HEK293 (cell line): Measurements from ENCODE around the gene PALD1.

Source experiments
- CTCF ChIA-PET: fragments of 350-600 bp; formaldehyde crosslinking; extraction: SDS; loops from one replicate; lab custom pipeline; 2021; ENCODE audit warnings: antibody characterized with exemption; lab: Yijun Ruan, JAX
- POLR2A ChIA-PET: fragments of 300-600 bp; formaldehyde crosslinking; extraction: SDS; loops from one replicate; lab custom pipeline; 2020; ENCODE audit warnings: antibody characterized with exemption, inconsistent platforms; lab: Yijun Ruan, JAX
- H3K27ac ChIP-seq: fragments of 200-500 bp; sonication (Bioruptor generic); 2 replicates; pipeline ENCODE4 v1.5.1; 2014; ENCODE audit warnings: low read depth, low read length, control low read depth, inconsistent platforms; ENCODE audit errors: extremely low read depth
- H3K36me3 ChIP-seq, 2 experiments: fragments of 200-500 bp in 1 of 2; sonication (Bioruptor generic) in 1 of 2; 1 replicate in 1 of 2; 2 replicates in 1 of 2; pipeline ENCODE4 v1.5.1; 2014 to 2017; ENCODE audit warnings: inconsistent platforms in 2 of 2, low read length in 2 of 2; ENCODE audit not compliant: control insufficient read depth in 2 of 2, insufficient read depth in 1 of 2
- H3K4me1 ChIP-seq: fragments of 200-500 bp; sonication (Bioruptor generic); 2 replicates; pipeline ENCODE4 v1.5.1; 2014; ENCODE audit warnings: mild to moderate bottlenecking, low read length, inconsistent platforms; ENCODE audit not compliant: control insufficient read depth, insufficient read depth
- H3K4me3 ChIP-seq: 2 replicates; pipeline ENCODE4 v1.5.1; 2011; ENCODE audit warnings: low read depth, mild to moderate bottlenecking, control low read depth, low read length, moderate library complexity
- H3K9me3 ChIP-seq: fragments of 200-500 bp; sonication (Bioruptor generic); 2 replicates; pipeline ENCODE4 v1.5.1; 2014; ENCODE audit warnings: low read depth, low read length, inconsistent platforms; ENCODE audit not compliant: control insufficient read depth, insufficient read depth
- GLIS1 ChIP-seq: fragments of 450-650 bp; formaldehyde crosslinking; IDR thresholded peaks from 2 replicates; pipeline ENCODE4 v1.5.1; 2016; ENCODE audit warnings: missing biosample characterization, missing genetic modification characterization
- KLF10 ChIP-seq: fragments of 450-650 bp; IDR thresholded peaks from 2 replicates; pipeline ENCODE4 v1.5.1; 2018; ENCODE audit warnings: missing biosample characterization, mild to moderate bottlenecking, missing genetic modification characterization
- REST ChIP-seq: fragments of 450-650 bp; formaldehyde crosslinking; IDR thresholded peaks from 2 replicates; pipeline ENCODE4 v1.5.1; 2016; ENCODE audit warnings: missing biosample characterization, missing genetic modification characterization
- SCRT2 ChIP-seq: fragments of 450-650 bp; formaldehyde crosslinking; IDR thresholded peaks from 2 replicates; pipeline ENCODE4 v1.5.1; 2016; ENCODE audit warnings: missing biosample characterization, missing genetic modification characterization
- YY1 ChIP-seq: fragments of 450-650 bp; formaldehyde crosslinking; IDR thresholded peaks from 2 replicates; pipeline ENCODE4 v1.5.1; 2018; ENCODE audit warnings: missing biosample characterization, missing genetic modification characterization
- ZBTB1 ChIP-seq: fragments of 450-650 bp; formaldehyde crosslinking; IDR thresholded peaks from 2 replicates; pipeline ENCODE4 v1.5.1; 2016; ENCODE audit warnings: missing biosample characterization, missing genetic modification characterization
- ZBTB17 ChIP-seq: fragments of 450-650 bp; formaldehyde crosslinking; IDR thresholded peaks from 2 replicates; pipeline ENCODE4 v1.5.1; 2016; ENCODE audit warnings: missing biosample characterization, missing genetic modification characterization
- ZNF2 ChIP-seq: fragments of 450-650 bp; formaldehyde crosslinking; IDR thresholded peaks from 2 replicates; pipeline ENCODE4 v1.5.1; 2016; ENCODE audit warnings: missing biosample characterization, missing genetic modification characterization
- ZNF335 ChIP-seq: fragments of 450-650 bp; formaldehyde crosslinking; conservative IDR thresholded peaks from 2 replicates; pipeline ENCODE4 v1.5.1; 2016; ENCODE audit warnings: missing biosample characterization, missing genetic modification characterization
- ZNF600 ChIP-seq: fragments of 450-650 bp; formaldehyde crosslinking; IDR thresholded peaks from 2 replicates; pipeline ENCODE4 v1.5.1; 2016; ENCODE audit warnings: missing biosample characterization, missing genetic modification characterization
- ZNF639 ChIP-seq: fragments of 450-650 bp; formaldehyde crosslinking; IDR thresholded peaks from 2 replicates; pipeline ENCODE4 v1.5.1; 2016; ENCODE audit warnings: missing biosample characterization, missing genetic modification characterization
- ZNF76 ChIP-seq: fragments of 450-650 bp; formaldehyde crosslinking; IDR thresholded peaks from 2 replicates; pipeline ENCODE4; 2016; ENCODE audit warnings: low read depth, missing biosample characterization, missing genetic modification characterization, borderline replicate concordance
- ZNF776 ChIP-seq: fragments of 450-650 bp; formaldehyde crosslinking; IDR thresholded peaks from 2 replicates; pipeline ENCODE4 v1.5.0; 2017; ENCODE audit warnings: missing biosample characterization, missing genetic modification characterization, borderline replicate concordance
- ZNF837 ChIP-seq: fragments of 450-650 bp; formaldehyde crosslinking; IDR thresholded peaks from 2 replicates; pipeline ENCODE4 v1.5.1; 2016; ENCODE audit warnings: missing biosample characterization, missing genetic modification characterization
- TF ChIP-seq, protein P1 (sequence below): fragments of 450-650 bp; formaldehyde crosslinking; IDR thresholded peaks from 2 replicates; pipeline ENCODE4 v1.5.1; 2016; ENCODE audit warnings: missing biosample characterization, missing genetic modification characterization

Gene PALD1

DNA sequence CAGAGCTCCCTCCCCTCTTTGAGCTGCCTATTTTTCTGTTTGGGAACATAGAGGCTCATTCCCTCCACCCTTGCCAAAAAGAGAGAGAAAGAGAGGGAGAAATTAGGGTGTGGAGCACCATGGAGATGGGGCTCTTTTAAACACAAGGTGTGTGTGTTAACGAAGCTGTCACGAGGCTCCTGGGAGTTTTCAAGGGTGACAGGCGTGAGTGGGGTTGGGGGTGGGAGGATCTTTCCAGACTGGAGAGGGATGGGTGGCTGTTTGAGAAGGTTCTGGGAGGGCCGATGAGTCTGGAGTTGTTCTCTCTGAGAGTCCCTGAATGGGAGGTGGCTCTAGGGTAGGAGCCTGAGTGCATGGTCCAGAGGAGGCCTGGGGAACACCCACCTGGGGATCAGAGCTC is 45.0 kb downstream of the PALD1 start:
- peaks cover 0 to 4% of the 10 kb centered on the region in 2 experiments; a peak in 1 of 3 replicates for H3K36me3 ChIP-seq
- no peaks in the 10 kb centered on the region for H3K9me3 ChIP-seq
- ChIA-PET CTCF (interaction anchor here (0.6 to 1.4 kb wide), 3 partner anchors 14 to 63 kb away, joined by 3 to 4 read pairs (median 3); no protein-coding TSS in a partner anchor), POLR2A (no interaction called here)
- no peak overlapping the region for H3K4me3 ChIP-seq
- TF ChIP-seq ZNF776 (tag by site-specific recombination) (no peak), ZNF837 (tag by site-specific recombination) (no peak), ZBTB1 (tag by site-specific recombination) (no peak), REST (tag by site-specific recombination) (no peak), ZNF2 (no peak)
- TF ChIP-seq, protein P1, sequence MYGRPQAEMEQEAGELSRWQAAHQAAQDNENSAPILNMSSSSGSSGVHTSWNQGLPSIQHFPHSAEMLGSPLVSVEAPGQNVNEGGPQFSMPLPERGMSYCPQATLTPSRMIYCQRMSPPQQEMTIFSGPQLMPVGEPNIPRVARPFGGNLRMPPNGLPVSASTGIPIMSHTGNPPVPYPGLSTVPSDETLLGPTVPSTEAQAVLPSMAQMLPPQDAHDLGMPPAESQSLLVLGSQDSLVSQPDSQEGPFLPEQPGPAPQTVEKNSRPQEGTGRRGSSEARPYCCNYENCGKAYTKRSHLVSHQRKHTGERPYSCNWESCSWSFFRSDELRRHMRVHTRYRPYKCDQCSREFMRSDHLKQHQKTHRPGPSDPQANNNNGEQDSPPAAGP (tag by site-specific recombination) = peak; percentile 61; the same call in 1 of the 2 replicates
- H3K4me1 ChIP-seq = no peaks in the 10 kb centered on the region
- no peak overlapping the region for H3K27ac ChIP-seq

DNA sequence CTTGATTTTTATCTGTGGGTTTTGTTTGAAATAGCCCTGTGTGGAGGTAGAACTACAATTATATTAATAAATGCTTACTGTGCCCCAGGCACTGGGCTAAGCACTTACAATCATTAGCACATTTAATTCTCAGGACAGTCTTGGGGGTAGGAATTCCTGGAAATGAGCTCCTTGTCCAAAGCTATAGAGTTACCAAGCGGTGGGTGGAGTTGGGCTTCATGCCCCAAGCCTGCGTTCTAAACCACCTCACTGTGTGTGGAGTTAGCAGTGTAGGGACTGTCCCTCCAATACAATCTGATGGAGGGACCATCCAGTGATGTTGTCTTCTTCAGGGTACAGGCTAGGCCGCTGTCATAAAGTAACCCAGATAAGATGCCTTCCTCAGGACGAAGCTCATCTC is 49.7 kb downstream of the PALD1 start:
- TF ChIP-seq KLF10 (tag by site-specific recombination) = no peak
- peak; percentile 38; the same call in 1 of the 2 replicates for TF ChIP-seq GLIS1 (tag by site-specific recombination)
- TF ChIP-seq ZNF639 (tag by site-specific recombination) = no peak
- TF ChIP-seq, all 188 proteins: peak for 1
- ChIA-PET POLR2A (no interaction called here), CTCF (interaction anchor here (0.6 to 2.4 kb wide), 5 partner anchors 9 to 199 kb away, joined by 3 to 18 read pairs (median 5); no protein-coding TSS in a partner anchor)

DNA sequence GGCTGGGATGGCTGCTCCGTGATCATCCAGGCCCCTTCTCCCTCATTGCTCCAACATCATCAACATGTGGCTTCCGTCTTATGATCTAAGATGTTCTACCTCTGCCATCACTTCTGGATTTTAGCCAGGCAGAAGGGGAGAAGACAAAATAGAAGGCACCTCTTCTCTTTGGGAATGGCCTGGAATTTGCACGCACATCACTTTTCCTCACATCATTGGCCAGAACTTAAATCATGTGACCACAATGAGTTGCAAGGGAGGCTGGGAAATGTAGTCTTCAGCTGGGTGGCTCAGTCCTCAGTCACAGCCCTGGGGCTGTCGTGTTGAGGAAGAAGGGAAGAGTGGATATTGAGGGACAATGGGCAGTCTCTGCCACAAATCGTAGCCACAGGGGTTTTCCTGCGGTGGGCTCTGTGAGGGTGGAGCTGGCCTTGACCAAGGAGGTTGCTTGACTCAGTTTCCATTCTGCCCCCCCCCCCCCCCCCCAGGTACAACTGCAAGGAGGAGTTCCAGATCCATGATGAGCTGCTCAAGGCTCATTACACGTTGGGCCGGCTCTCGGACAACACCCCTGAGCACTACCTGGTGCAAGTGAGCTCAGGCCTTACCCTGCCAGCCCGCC is 50.3 kb downstream of the PALD1 start:
- Histone ChIP-seq H3K4me3 (no peak overlapping the region), H3K4me1 (no peaks in the 10 kb centered on the region), H3K36me3 (peaks cover 0 to 25% of the 10 kb centered on the region in 2 experiments; a peak in 1 of 3 replicates), H3K27ac (no peak overlapping the region), H3K9me3 (no peaks in the 10 kb centered on the region)
- TF ChIP-seq ZNF600 (tag by site-specific recombination) (0 out of 2 replicates have a peak, but pooled peaks have one; percentile 26), SCRT2 (peak; percentile 65; the same call in 1 of the 2 replicates), YY1 (tag by site-specific recombination) (no peak), ZNF76 (tag by site-specific recombination) (peak; percentile 64; the same call in 1 of the 2 replicates), ZBTB17 (tag by site-specific recombination) (peak; percentile 78), ZNF335 (tag by site-specific recombination) (peak; percentile 80)
- ChIA-PET POLR2A (no interaction called here), CTCF (interaction anchor here (0.6 to 2.4 kb wide), 8 partner anchors 9 to 1010 kb away, joined by 3 to 18 read pairs (median 3); no protein-coding TSS in a partner anchor)

More for the DNA sequence above, 49.7 kb downstream of the PALD1 start:
- Histone ChIP-seq H3K4me1 (no peaks in the 10 kb centered on the region), H3K36me3 (peaks cover 0 to 24% of the 10 kb centered on the region in 2 experiments; a peak in 1 of 3 replicates), H3K27ac (no peak overlapping the region), H3K9me3 (no peaks in the 10 kb centered on the region), H3K4me3 (no peak overlapping the region)
